Karpas-422 (cell line): Measurements from ENCODE around the gene RRAS2. TPM values are rescaled to one million over a fixed set of nuclear protein-coding genes. Genes with fewer than 3 reads are reported as not detected.
"Not testable (repeated sequence)": the region's sequence is repeated elsewhere in the genome, so short reads cannot be mapped to it uniquely, and the experiment has no call there.

ENCODE experiments used
- DNase-seq: peaks from one replicate; pipeline ENCODE4 v3.0.0-alpha.2; 2015
- H2AFZ ChIP-seq: fragments of 200-600 bp; sonication (generic); 2 replicates; pipeline ENCODE4 v1.6.1; 2014; ENCODE audit warnings: antibody characterized with exemption, low read length, mixed read lengths
- H3K27ac ChIP-seq: fragments of 200-600 bp; sonication (generic); 2 replicates; pipeline ENCODE4 v1.5.1; 2014; ENCODE audit warnings: mild to moderate bottlenecking, low read length, moderate library complexity
- H3K27me3 ChIP-seq: fragments of 200-600 bp; sonication (generic); 2 replicates; pipeline ENCODE4 v1.6.1; 2014; ENCODE audit warnings: low read length, mixed read lengths
- H3K36me3 ChIP-seq: fragments of 200-600 bp; sonication (generic); 2 replicates; pipeline ENCODE4 v1.6.1; 2014; ENCODE audit warnings: low read length, mixed read lengths; ENCODE audit not compliant: insufficient read depth
- H3K4me1 ChIP-seq: fragments of 200-600 bp; sonication (generic); 2 replicates; pipeline ENCODE4 v1.6.1; 2014; ENCODE audit warnings: mild to moderate bottlenecking, low read length, mixed read lengths
- H3K4me2 ChIP-seq: fragments of 200-600 bp; sonication (generic); 2 replicates; pipeline ENCODE4 v1.6.1; 2014; ENCODE audit warnings: low read length, low read depth, mild to moderate bottlenecking; ENCODE audit not compliant: poor library complexity, severe bottlenecking
- H3K4me3 ChIP-seq: fragments of 200-600 bp; sonication (generic); 2 replicates; pipeline ENCODE4 v1.5.1; 2014; ENCODE audit warnings: mild to moderate bottlenecking, antibody characterized with exemption, low read length, mixed read lengths
- H3K79me2 ChIP-seq: fragments of 200-600 bp; sonication (generic); 2 replicates; pipeline ENCODE4 v1.6.1; 2014; ENCODE audit warnings: mild to moderate bottlenecking, low read length, mixed read lengths
- H3K9ac ChIP-seq: fragments of 200-600 bp; sonication (generic); 2 replicates; pipeline ENCODE4 v1.6.0; 2014; ENCODE audit warnings: low read length
- H3K9me2 ChIP-seq: fragments of 200-600 bp; sonication (generic), shearing (Covaris generic); replicated peaks from 2 replicates; pipeline ENCODE4 v1.6.0; 2014; ENCODE audit warnings: mild to moderate bottlenecking, low read length, moderate library complexity; ENCODE audit not compliant: insufficient read depth
- H3K9me3 ChIP-seq: fragments of 300-700, 200-600 bp; sonication (generic); 2 replicates; pipeline ENCODE4 v1.6.1; 2014; ENCODE audit warnings: low read length, mixed read lengths
- H4K20me1 ChIP-seq: fragments of 200-600 bp; sonication (generic); 2 replicates; pipeline ENCODE4 v1.6.1; 2014; ENCODE audit warnings: mild to moderate bottlenecking, antibody characterized with exemption, low read length, low read depth; ENCODE audit not compliant: insufficient read depth
- total RNA-seq: library from RNA; depleted of rRNA; stranded (reverse); fragments of >200 nt; shearing (Covaris generic); gene quantifications from 2 replicates; pipeline ENCODE4 v1.2.3, GENCODE V29; 2014; ENCODE audit warnings: low replicate concordance

RRAS2 gene
- total RNA-seq, 1 experiment from 2014 or later: 2.5 TPM

DNA sequence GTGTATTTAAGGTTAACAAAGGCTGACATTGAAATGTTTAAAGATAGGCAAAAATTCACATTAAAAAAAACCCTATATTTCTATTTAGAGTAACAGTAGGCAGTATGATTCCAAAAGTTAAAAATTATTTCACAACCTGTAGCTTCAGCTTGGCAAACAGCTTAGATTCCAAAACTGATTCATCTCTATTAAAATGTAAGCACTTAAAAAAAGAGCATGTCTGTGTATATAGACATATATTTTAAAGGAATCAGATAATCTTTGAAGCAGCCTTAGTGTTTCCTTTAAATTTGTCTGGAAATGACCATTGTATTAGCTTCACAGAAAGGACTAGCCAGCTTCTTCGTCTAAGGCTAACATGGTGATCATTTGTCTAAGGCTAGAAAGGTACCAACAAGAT, 80.1 kb downstream of the RRAS2 start:
- DNase-seq, H4K20me1 ChIP-seq, H3K36me3 ChIP-seq, H2AFZ ChIP-seq, H3K9ac ChIP-seq, H3K4me2 ChIP-seq, H3K9me3 ChIP-seq, H3K27ac ChIP-seq, H3K4me1 ChIP-seq, H3K9me2 ChIP-seq, H3K27me3 ChIP-seq, H3K79me2 ChIP-seq, H3K4me3 ChIP-seq: not testable (repeated sequence)

DNA sequence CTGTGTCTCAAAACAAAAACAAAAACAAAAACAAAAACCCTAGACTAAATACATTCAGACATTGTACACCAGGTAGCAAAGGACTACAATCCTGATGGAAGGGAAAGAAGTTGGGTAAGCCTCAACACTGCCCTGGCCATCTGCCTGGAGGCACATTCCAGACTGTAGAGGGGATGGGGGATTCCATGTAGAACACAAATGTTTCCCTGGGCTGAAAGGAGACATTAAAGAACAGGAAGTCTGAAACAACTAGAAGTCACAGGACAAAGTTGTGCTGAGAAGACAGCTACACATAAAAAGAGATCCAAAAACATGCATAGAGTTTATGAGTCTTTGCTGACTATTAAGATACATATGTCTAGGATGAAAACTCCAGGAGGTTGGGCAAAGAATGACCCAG, 83.9 kb downstream of the RRAS2 start:
- DNase-seq: no peak
- H3K9me3 ChIP-seq: no peaks in the 10 kb centered on the region
- no peak overlapping the region for H2AFZ ChIP-seq
- H3K4me1 ChIP-seq: no peaks in the 10 kb centered on the region; the same call in 1 of the 2 replicates
- no peak overlapping the region for H3K4me3 ChIP-seq
- H3K9me2 ChIP-seq: no peaks in the 10 kb centered on the region
- no peak overlapping the region for H3K9ac ChIP-seq
- no peaks in the 10 kb centered on the region for H3K36me3 ChIP-seq
- no peak overlapping the region for H3K27ac ChIP-seq
- H3K79me2 ChIP-seq: no peaks in the 10 kb centered on the region
- no peaks in the 10 kb centered on the region for H3K27me3 ChIP-seq
- no peak overlapping the region for H3K4me2 ChIP-seq
- H4K20me1 ChIP-seq: no peaks in the 10 kb centered on the region

- H3K4me1 ChIP-seq: no peaks in the 10 kb centered on the region; the same call in 1 of the 2 replicates
- no peaks in the 10 kb centered on the region for H3K9me3 ChIP-seq
- no peaks in the 10 kb centered on the region for H3K27me3 ChIP-seq
- H3K4me3 ChIP-seq: no peak overlapping the region
- H3K79me2 ChIP-seq: no peaks in the 10 kb centered on the region
- DNase-seq: no peak
- H2AFZ ChIP-seq: no peak overlapping the region
- no peaks in the 10 kb centered on the region for H3K36me3 ChIP-seq
- no peak overlapping the region for H3K4me2 ChIP-seq
- H3K9ac ChIP-seq: no peak overlapping the region
- no peaks in the 10 kb centered on the region for H3K9me2 ChIP-seq
- no peaks in the 10 kb centered on the region for H4K20me1 ChIP-seq
- H3K27ac ChIP-seq: no peak overlapping the region
Observed at GRCh38 chr11:14273895-14274294, 85.1 kb downstream of the RRAS2 start.

DNA sequence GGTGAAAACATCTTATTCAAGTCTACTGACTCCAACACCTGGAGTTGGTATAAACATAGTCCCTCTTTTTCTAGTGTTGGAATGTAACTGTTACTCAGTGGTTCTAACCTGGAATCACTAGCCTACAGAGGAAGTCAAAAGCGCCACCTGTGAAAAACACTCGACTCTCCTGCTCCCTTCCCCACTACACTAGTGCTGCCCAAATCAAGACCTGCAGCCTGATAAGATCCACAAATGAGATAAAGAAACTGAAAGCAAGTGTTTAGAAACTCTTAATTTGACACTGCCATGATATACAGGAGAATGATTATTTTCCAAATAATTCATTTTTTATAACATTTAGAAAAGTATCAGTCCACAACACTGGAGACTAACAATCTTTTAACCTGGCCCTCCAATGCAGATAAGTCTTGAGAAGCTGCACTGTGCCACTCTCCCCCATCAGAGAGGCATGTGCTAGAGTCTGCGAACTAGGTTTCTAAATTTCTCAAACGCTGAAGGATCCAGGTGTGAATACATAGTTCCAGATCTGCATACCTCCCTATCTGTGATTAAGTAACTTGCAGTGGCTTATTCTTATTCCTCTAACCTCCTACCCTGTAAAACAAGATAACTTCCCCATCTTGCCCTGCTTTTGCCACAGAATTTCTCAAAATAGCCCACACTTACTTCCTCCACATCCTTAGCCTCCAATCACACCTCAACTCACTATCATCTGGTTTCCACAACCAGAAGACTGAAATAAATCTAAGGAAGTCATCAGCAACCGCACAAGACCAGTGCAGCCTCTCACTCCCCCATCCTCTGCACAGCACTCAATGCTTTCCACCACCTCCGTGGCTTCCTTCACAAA, 88.1 kb downstream of the RRAS2 start:
- Histone ChIP-seq H3K4me1 (no peaks in the 10 kb centered on the region; the same call in 1 of the 2 replicates), H3K4me2 (no peak overlapping the region), H3K9me3 (no peaks in the 10 kb centered on the region), H3K27ac (no peak overlapping the region), H4K20me1 (no peaks in the 10 kb centered on the region), H3K4me3 (no peak overlapping the region), H3K9me2 (no peaks in the 10 kb centered on the region), H3K36me3 (no peaks in the 10 kb centered on the region), H2AFZ (no peak overlapping the region), H3K27me3 (no peaks in the 10 kb centered on the region), H3K79me2 (no peaks in the 10 kb centered on the region), H3K9ac (no peak overlapping the region)
- DNase-seq: no peak

DNA sequence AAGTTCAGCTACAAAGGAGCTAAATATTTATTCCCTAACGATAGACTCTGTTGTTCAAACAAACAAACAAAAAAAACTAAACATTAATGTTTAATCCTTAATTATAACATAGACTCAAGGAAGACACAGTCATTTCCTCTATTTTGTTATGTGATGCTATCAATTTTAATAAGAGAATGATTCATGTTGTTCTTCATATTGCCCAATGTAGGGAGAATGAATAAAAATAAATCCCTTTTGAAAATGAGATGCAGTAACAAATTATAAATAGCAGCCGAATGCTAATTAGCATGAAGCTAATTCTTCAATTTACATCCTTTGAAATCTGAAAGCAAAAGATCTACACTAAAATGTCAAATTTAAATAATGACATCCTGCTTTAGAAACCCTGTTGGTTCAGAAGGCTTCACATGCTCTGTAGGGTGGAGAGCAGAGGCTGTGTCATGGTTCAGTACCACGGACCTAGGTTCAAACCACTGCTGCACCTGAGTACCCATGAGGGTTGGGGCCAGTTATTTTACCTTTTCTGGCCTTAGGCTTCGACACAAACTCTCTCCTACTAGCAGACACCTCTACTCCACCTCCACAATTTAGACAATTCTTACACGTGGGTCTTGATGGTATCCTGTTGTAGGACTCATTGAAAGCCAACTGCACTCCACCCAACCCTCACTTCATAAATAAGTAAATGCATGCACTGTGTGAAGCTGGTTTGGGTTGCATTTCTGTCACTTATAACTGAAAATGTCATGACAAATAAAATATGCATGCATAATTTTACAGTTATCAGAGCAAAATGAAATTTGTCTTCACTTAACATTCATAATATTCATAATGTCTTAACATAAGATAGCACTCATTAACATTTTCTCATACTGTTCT, 89.0 kb downstream of the RRAS2 start:
- H3K36me3 ChIP-seq: no peaks in the 10 kb centered on the region
- no peaks in the 10 kb centered on the region for H3K27me3 ChIP-seq
- no peak overlapping the region for H3K4me3 ChIP-seq
- no peaks in the 10 kb centered on the region; the same call in 1 of the 2 replicates for H3K4me1 ChIP-seq
- no peak for DNase-seq
- H4K20me1 ChIP-seq: no peaks in the 10 kb centered on the region
- no peaks in the 10 kb centered on the region for H3K79me2 ChIP-seq
- H2AFZ ChIP-seq: no peak overlapping the region
- H3K27ac ChIP-seq: no peak overlapping the region
- no peaks in the 10 kb centered on the region for H3K9me2 ChIP-seq
- H3K4me2 ChIP-seq: no peak overlapping the region
- no peaks in the 10 kb centered on the region for H3K9me3 ChIP-seq
- no peak overlapping the region for H3K9ac ChIP-seq

- Histone ChIP-seq H3K27me3 (no peaks in the 10 kb centered on the region), H4K20me1 (no peaks in the 10 kb centered on the region), H3K9ac (no peak overlapping the region), H3K4me3 (no peak overlapping the region), H3K79me2 (no peaks in the 10 kb centered on the region), H3K9me3 (no peaks in the 10 kb centered on the region), H3K27ac (no peak overlapping the region), H3K36me3 (no peaks in the 10 kb centered on the region), H2AFZ (no peak overlapping the region), H3K4me2 (no peak overlapping the region), H3K4me1 (no peaks in the 10 kb centered on the region; the same call in 1 of the 2 replicates), H3K9me2 (no peaks in the 10 kb centered on the region)
- no peak for DNase-seq
Observed at GRCh38 chr11:14267861-14268635, 90.9 kb downstream of the RRAS2 start.

DNA sequence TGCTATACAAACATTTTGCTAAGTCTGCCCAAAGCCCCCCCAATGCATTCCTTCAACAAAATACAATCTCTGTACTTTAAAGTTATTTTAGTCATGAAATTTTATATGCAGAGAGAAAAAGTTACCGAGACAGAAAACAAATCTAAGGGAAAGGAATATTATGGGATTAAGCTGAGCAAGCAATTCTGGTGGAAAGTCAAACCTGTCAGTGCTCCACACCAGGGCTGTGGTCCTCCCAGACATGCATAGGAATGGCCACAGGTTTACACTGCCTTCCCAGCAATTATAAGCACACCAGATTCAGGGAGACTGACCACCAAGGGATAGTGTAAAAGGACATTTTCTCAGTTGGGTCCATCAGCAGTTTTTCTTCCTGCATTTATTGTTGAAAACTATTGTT, 92.4 kb downstream of the RRAS2 start:
- H3K27ac ChIP-seq: no peak overlapping the region
- H3K4me1 ChIP-seq: no peaks in the 10 kb centered on the region; the same call in 1 of the 2 replicates
- no peak for DNase-seq
- no peak overlapping the region for H2AFZ ChIP-seq
- H3K79me2 ChIP-seq: no peaks in the 10 kb centered on the region
- no peak overlapping the region for H3K4me2 ChIP-seq
- no peak overlapping the region for H3K4me3 ChIP-seq
- H4K20me1 ChIP-seq: no peaks in the 10 kb centered on the region
- H3K9me2 ChIP-seq: no peaks in the 10 kb centered on the region
- H3K27me3 ChIP-seq: no peaks in the 10 kb centered on the region
- no peaks in the 10 kb centered on the region for H3K9me3 ChIP-seq
- H3K36me3 ChIP-seq: no peaks in the 10 kb centered on the region
- no peak overlapping the region for H3K9ac ChIP-seq
